HG02973 (cell line): ENCODE data around the gene HNRNPAB.
"Not testable (repeated sequence)": the region's sequence is repeated elsewhere in the genome, so short reads cannot be mapped to it uniquely, and the experiment has no call there.

Experiments used
- ATAC-seq: cut with Tn5 transposase; IDR thresholded peaks from one replicate; pipeline ENCODE4 v1.9.1; 2021; ENCODE audit warnings: moderate library complexity; ENCODE audit not compliant: unreplicated experiment

Gene HNRNPAB

GRCh38 chr5:178229111-178229510 lies 24.8 kb downstream of the HNRNPAB start:
- not testable (repeated sequence) for ATAC-seq

- no peak for ATAC-seq
Measured at GRCh38 chr5:178229861-178230260, 25.5 kb downstream of the HNRNPAB start.

GRCh38 chr5:178230879-178231538 lies 26.7 kb downstream of the HNRNPAB start:
- no peak for ATAC-seq

- ATAC-seq: no peak
Measured at GRCh38 chr5:178231539-178232123, 27.3 kb downstream of the HNRNPAB start.

- peak; percentile 63 for ATAC-seq
Measured at GRCh38 chr5:178232124-178232919, 28.0 kb downstream of the HNRNPAB start, which contains the start of gene PHYKPL. Gene PHYKPL (minus strand): TSS chr5:178232802. CDS start chr5:178232550, 252 bp downstream.

GRCh38 chr5:178232920-178233429 lies 28.6 kb downstream of the HNRNPAB start:
- ATAC-seq: no peak

- no peak for ATAC-seq
Measured at GRCh38 chr5:178234121-178234749, 29.9 kb downstream of the HNRNPAB start.

GRCh38 chr5:178234750-178235587 lies 30.6 kb downstream of the HNRNPAB start:
- ATAC-seq: no peak

- no peak for ATAC-seq
Measured at GRCh38 chr5:178235588-178235974, 31.2 kb downstream of the HNRNPAB start.

- no peak for ATAC-seq
Measured at GRCh38 chr5:178236126-178236525, 31.8 kb downstream of the HNRNPAB start.

GRCh38 chr5:178236679-178237078 lies 32.3 kb downstream of the HNRNPAB start:
- no peak for ATAC-seq

GRCh38 chr5:178237431-178238312 lies 33.3 kb downstream of the HNRNPAB start:
- ATAC-seq: no peak

- ATAC-seq: no peak
Measured at GRCh38 chr5:178238313-178238635, 33.9 kb downstream of the HNRNPAB start.

GRCh38 chr5:178238711-178239592 lies 34.6 kb downstream of the HNRNPAB start:
- ATAC-seq: no peak

GRCh38 chr5:178239626-178240301 lies 35.4 kb downstream of the HNRNPAB start:
- not testable (repeated sequence) for ATAC-seq

- ATAC-seq: no peak
Measured at GRCh38 chr5:178240341-178240741, 36.0 kb downstream of the HNRNPAB start.

GRCh38 chr5:178240766-178241165 lies 36.4 kb downstream of the HNRNPAB start:
- ATAC-seq: no peak

- no peak for ATAC-seq
Measured at GRCh38 chr5:178241231-178241663, 36.9 kb downstream of the HNRNPAB start.
